Adrenal gland (tissue), 5 donors: ENCODE results near the gene AAR2.

ENCODE experiments used
- CTCF ChIP-seq, 6 experiments: fragments of 450-650 bp in 4 of 6; fragments of 200-600 bp in 2 of 6; sonication (generic) in 1 of 6; IDR thresholded peaks; 1 replicate in 5 of 6; 2 replicates in 1 of 6; pipeline versions ENCODE4 v1.5.1 to v1.8.0; 2016 to 2021; ENCODE audit warnings: antibody characterized with exemption in 6 of 6, mild to moderate bottlenecking in 2 of 6, moderate library complexity in 1 of 6
- POLR2A ChIP-seq, 2 donors: fragments of 450-650 bp; IDR thresholded peaks; one replicate each; pipeline ENCODE4 v1.6.1; 2017; ENCODE audit warnings: antibody characterized with exemption in 2 of 2, mild to moderate bottlenecking in 2 of 2, moderate library complexity in 1 of 2
- donor health status: DM: no; HTN: no; CAD: no.

GRCh38 chr20:36213362-36213761 lies 22.9 kb upstream of the AAR2 start:
- no peak for TF ChIP-seq CTCF (IDR thresholded peaks at IDR 0.05)
- no peak for TF ChIP-seq POLR2A (IDR thresholded peaks at IDR 0.05)
